G401.6 (cell line): ENCODE measurements around the gene SRPK3.
"Not testable (repeated sequence)": the region's sequence is repeated elsewhere in the genome, so short reads cannot be mapped to it uniquely, and the experiment has no call there.

Source experiments
- FAIRE-seq: peaks from 2 replicates; lab custom pipeline; 2012; peaks lifted over from hg19 to GRCh38; lab: Jason Lieb, UNC

Gene SRPK3

DNA sequence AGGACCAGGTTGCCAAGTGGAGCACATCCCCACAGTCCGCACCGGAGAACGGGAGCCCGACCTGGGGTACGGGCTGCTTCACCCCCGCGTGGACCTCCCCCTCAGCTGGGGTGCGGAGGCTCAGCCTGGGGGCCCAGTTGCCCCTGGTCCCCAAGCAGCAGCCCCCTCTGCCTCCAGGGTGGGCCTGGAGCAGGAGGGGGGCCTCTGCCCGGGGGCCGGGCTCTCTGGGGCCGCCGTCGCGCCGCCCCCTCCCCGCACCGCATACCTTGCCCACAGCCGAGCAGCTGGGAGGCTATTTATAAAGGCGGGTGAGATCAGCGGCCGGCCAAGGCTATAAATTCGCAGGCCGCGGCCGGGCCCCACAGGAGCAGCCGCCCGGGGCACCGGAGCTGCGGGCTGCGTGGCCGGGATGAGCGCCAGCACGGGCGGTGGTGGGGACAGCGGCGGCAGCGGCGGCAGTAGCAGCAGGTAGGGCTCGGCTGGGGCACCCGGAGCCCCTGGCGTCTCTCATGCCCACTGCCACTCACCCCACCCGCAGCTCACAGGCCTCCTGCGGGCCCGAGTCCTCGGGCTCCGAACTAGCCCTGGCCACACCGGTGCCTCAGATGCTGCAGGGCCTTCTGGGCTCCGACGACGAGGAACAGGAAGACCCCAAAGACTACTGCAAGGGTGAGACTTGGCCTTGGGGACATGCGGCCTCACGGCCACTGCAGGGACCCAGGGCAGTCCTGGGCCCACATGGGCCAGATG lies at the start of gene SRPK3:
TSS of gene SRPK3 (plus strand) at position 364 of the 750 bp plus-strand sequence. CDS start at position 410, 46 bp downstream.
- FAIRE-seq: no peak

- no peak for FAIRE-seq
Measured at GRCh38 chrX:153731117-153731844, 49.6 kb upstream of the SRPK3 start.

- no peak for FAIRE-seq
Measured at GRCh38 chrX:153731845-153732215, 49.0 kb upstream of the SRPK3 start.

- FAIRE-seq: no peak
Measured at GRCh38 chrX:153732401-153732800, 48.4 kb upstream of the SRPK3 start.

DNA sequence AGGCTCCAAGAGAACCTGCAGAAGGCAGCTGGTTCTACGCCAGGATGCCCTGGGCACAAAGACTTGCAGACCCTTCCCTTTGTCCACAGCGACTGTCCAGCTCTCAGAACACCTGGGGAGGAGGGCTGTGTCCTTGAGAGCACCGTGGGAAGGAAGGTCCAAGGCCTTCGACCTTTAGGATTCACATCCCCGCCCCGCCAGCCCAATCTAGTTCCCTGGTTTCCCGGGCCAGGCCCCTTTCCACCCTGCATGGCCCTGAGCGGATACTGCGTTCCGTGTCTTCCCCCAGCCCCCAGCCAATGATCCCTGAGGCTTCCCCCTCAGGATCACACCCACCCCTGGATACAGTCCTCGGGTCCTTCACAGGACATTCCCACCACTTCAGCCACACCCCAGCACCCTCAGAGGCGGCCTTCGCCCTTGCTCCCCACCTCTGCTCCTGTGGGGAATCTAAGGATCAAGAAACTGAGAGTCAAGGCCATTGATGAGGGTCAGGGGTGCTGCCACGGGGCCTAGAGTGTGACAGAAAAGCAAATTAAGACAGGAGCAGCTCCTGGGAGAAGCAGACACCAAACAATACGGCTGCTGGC lies 47.1 kb upstream of the SRPK3 start:
- FAIRE-seq: no peak

DNA sequence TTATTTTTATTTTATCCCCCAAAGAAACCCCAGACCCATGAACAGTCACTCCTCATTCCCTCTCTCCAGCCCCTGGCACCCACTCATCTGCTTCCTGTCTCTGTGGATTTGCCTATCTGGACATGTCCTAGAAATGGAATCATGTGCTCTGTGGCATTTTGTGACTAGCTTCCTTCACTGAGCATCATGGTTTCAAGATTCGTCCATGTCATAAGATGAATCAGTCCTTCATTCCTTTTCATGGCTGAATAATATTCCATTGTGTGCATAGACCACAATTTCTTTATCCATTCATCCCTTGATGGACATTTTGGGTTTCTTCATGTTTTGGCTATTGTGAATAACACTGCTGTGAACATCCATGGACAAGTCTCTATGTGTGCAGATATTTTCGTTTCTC lies 46.0 kb upstream of the SRPK3 start:
- no peak for FAIRE-seq

- no peak for FAIRE-seq
Measured at GRCh38 chrX:153735274-153735673, 45.6 kb upstream of the SRPK3 start.

DNA sequence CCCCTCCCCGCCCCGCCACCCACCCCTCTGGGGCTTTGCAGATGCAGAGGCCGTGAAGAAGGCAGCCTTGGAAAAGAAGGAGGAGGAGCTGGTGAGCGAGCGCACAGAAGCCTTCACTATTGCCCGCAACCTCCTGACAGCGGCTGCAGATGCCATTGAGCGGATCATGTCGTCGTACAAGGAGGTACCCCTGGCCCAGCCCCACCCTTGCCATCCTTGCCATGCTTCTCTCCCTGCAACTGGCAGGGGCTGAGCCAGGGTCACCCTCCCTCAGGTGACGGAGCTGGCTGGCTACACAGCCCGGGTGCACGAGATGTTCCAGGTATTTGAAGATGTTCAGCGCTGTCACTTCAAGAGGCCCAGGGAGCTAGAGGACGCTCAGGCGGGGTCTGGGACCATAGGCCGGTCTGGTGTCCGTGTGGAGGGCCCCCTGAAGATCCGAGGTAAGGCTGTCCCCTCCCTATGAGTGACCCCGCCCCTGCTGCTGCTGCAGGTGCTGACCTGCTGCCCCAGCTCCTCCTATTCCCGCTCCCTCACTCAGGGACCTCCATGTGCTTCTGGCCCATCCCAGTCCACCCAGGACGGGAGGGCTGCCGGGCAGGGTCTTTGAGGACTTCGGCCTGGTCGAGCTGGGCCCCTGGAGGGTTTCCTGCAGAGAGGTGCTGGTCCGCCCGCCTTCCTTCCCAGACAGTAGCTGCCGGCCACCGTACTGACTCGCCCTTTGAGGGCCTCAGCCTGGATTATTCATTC lies 44.6 kb upstream of the SRPK3 start:
- no peak for FAIRE-seq

- no peak for FAIRE-seq
Measured at GRCh38 chrX:153736871-153737441, 43.9 kb upstream of the SRPK3 start.

DNA sequence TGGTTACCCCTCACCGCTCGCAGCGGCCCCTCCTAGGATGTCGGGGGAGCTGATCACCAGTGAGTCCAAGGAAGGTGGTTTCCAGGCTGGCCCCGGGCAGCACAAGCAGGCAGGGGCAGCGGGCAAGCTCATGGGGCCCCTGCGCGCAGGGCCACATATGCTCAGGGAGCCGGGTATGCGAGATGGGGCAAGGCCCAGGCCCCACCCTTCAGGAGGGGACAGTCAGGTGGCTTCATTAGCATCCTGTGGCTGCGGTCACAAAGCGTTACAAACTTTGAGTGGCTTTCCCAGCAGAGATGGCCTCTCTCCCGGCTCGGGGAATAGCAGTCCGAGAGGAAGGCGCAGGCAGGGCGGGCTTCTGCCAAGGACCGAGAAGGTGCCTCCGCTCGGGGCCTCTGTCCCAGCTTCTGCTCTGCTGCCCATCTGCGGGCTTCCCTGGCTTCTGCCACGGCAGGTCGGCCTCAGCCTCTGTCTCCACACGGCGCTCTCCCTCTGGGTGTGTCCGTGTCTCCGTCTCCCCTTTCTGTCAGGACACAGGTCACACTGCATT lies 42.7 kb upstream of the SRPK3 start:
- FAIRE-seq: no peak

- FAIRE-seq: no peak
Measured at GRCh38 chrX:153739754-153740486, 40.9 kb upstream of the SRPK3 start.

DNA sequence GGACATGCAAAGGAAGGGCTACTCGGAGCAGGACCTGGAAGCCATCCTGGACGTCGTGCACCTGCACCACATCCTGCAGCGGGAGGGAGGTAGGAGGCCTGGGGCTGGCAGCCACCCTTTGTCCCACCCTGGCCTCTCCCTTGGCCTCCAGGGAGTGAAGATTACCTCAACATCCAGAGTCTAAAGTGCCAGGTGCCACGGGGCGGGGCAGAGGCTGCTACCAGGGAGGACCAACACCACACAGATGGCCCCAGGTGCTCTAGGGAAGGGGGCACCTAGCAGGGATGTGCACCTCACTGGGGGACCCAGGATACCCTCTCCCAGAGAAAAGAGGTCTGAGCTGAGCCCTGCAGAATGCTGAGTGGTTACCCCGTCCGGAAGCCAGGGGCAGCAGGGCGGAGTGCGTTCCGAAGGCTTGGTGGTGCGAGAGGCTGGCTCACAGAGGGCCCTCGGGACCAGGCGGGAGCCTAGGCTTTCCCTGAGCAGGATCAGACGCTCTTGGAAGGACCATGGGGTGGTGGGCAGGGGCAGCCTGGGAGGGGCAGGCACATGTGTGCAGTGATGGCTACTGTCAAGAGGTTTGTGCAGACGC lies 40.1 kb upstream of the SRPK3 start:
- FAIRE-seq: no peak

DNA sequence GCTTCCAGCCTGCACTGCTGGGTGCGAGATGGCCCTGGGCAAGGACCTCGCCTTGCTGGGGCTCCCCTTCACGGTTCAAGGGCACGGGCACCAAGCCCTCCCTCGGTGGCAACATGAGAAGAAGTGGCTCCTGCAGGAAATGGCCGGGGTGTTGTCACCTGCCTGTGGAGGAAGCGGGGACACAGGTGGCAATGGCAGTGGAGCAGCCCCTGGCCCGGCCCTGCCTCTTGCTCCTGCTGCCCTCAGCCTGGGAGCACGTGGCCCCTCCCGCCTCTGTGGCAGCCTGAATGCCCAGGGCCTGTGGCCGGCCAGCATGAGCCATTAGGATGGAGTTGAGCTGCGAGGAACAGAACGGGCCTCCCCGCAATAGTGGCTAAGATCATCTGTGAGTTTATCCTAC lies 39.4 kb upstream of the SRPK3 start:
- no peak for FAIRE-seq

DNA sequence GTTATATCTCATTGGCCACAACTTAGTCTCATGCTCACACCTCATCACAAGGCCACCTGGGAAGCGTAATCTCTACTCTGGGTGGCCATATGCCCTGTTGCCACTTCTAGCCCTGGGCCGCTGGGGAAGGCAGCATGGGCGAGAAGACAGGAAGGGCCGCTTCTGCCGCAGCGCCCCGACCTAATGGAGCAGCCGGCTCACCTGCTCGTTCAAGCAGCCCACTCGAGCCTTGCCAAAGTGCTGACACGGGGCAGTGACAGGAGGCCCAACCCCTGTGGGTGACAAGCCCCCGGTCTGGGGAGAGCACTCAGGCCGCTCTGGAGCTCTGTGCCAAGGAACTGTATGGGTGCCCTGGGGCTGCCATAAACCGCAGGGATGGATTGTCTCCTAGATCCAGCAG lies 38.7 kb upstream of the SRPK3 start:
- not testable (repeated sequence) for FAIRE-seq

DNA sequence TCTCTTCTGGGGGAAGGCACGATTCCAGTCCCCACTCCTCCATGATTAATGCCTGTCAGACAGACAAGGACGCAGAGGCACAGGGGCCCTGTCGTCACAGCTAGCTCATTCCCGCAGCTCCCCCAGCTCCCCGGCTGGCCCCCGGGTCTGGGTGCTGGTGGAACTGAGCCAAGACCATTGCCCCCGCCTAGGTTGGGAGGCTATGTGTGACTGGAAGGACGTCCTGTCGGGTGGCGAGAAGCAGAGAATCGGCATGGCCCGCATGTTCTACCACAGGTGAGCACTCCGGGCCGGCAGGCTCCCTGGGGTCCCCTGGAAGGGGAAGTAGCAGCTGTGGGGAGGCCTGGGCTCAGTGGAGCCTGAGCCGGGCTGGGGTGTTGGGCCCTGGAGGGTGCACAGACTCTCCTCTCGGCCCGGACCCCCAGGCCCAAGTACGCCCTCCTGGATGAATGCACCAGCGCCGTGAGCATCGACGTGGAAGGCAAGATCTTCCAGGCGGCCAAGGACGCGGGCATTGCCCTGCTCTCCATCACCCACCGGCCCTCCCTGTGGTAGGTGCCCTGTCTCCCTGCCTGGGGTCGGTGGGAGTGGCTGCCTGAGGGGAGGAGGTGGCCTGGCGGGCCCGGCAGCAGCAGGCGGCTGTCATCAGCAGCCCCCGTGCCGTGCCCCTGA lies 37.9 kb upstream of the SRPK3 start:
- not testable (repeated sequence) for FAIRE-seq

GRCh38 chrX:153743468-153744209 lies 37.2 kb upstream of the SRPK3 start:
- FAIRE-seq: not testable (repeated sequence)

DNA sequence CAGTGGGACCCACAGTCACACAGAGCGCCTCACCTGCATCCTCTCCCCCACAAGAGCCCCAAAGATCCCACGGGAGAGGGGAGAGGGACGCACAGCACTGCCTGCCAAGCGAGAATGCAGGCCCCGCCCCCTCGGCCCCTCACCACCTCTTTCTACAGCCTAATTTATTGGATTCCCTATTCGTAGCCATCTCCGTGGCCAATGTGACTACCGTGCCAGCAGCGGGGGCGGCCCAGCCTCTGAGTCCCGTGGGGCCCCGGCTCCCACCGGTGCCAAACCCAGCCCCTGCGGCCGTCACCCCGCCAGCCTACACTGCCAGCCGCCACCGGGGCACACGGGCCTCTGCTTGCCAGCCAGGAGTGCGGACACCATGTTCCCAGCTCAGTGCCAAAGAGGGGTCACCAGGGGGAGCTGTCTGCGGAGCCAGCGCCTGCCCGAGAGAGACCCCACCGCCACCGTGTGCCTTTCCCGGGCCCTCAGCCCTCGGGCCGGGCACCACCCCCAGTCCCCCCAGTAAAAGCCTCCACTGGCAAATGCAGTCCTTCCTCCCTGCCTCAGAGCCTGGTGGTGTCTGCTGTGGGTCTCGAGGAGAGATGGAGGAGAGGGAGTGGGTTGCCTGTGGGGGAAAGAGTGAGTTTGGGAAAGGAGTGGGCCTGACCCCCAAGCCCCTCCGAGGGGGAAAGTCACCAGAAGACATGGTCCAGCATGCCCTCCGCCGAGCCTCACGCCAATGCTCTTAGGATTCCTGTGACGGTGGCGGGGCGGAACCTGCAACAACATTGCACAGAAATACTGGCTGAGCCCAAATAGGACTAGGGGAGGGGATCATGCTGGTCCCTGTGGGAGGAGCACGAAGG lies 36.4 kb upstream of the SRPK3 start:
- FAIRE-seq: no peak

- not testable (repeated sequence) for FAIRE-seq
Measured at GRCh38 chrX:153745067-153745433, 35.8 kb upstream of the SRPK3 start.

GRCh38 chrX:153746359-153746758 lies 34.5 kb upstream of the SRPK3 start:
- FAIRE-seq: no peak
